Amniotic epithelial cell (primary cell): ENCODE measurements around the gene INPPL1.
A peak's percentile ranks its signal among the peaks of the same experiment; 100 is the strongest.

Source experiments
- DNase-seq: peaks from one replicate; pipeline ENCODE4 v3.0.0-alpha.2; 2010; ENCODE audit warnings: low read depth

Gene INPPL1

GRCh38 chr11:72231396-72232259, 7.1 kb downstream of the INPPL1 start:
- no peak for DNase-seq

GRCh38 chr11:72232260-72233055, 7.9 kb downstream of the INPPL1 start:
- no peak for DNase-seq

- DNase-seq: no peak
Measured at GRCh38 chr11:72233056-72233772, 8.6 kb downstream of the INPPL1 start.

GRCh38 chr11:72233773-72234513, 9.4 kb downstream of the INPPL1 start:
- no peak for DNase-seq

GRCh38 chr11:72234514-72234830, 9.9 kb downstream of the INPPL1 start:
- no peak for DNase-seq

- DNase-seq: no peak
Measured at GRCh38 chr11:72234920-72235319, 10.4 kb downstream of the INPPL1 start.

GRCh38 chr11:72235351-72236057, 10.9 kb downstream of the INPPL1 start:
- no peak for DNase-seq

GRCh38 chr11:72236083-72236697, 11.6 kb downstream of the INPPL1 start:
- DNase-seq: no peak

GRCh38 chr11:72236774-72237111, 12.2 kb downstream of the INPPL1 start:
- no peak for DNase-seq

GRCh38 chr11:72237112-72237931, 12.8 kb downstream of the INPPL1 start:
- no peak for DNase-seq

- peak; percentile 77 for DNase-seq
Measured at GRCh38 chr11:72238040-72238450, 13.5 kb downstream of the INPPL1 start.

- no peak for DNase-seq
Measured at GRCh38 chr11:72238492-72239312, 14.1 kb downstream of the INPPL1 start.

GRCh38 chr11:72239313-72239848, 14.8 kb downstream of the INPPL1 start:
- peak; percentile 29 for DNase-seq

GRCh38 chr11:72239849-72240460, 15.4 kb downstream of the INPPL1 start:
- DNase-seq: no peak

- DNase-seq: no peak
Measured at GRCh38 chr11:72240461-72241290, 16.1 kb downstream of the INPPL1 start.

- no peak for DNase-seq
Measured at GRCh38 chr11:72241291-72241781, 16.8 kb downstream of the INPPL1 start.

- no peak for DNase-seq
Measured at GRCh38 chr11:72242141-72242540, 17.6 kb downstream of the INPPL1 start.
